K562 (cell line): ENCODE data around the gene RPS27. TPM values are rescaled to one million over a fixed set of nuclear protein-coding genes. Genes with fewer than 3 reads are reported as not detected.
A peak's percentile ranks its signal among the peaks of the same experiment; 100 is the strongest.

ENCODE experiments used
- CHAMP1 ChIP-seq: fragments of 450-650 bp; IDR thresholded peaks from 2 replicates; pipeline ENCODE4 v1.6.1; 2016; ENCODE audit warnings: mild to moderate bottlenecking
- KLF6 ChIP-seq: fragments of 250-450 bp; sonication (Bioruptor Pico); IDR thresholded peaks from 2 replicates; pipeline ENCODE4 v1.4.0; 2020; ENCODE audit warnings: mild to moderate bottlenecking, moderate library complexity, borderline replicate concordance
- NR2F6 ChIP-seq: fragments of 450-650 bp; formaldehyde crosslinking; IDR thresholded peaks from 2 replicates; pipeline ENCODE4 v1.4.0; 2020; ENCODE audit warnings: mild to moderate bottlenecking
- NR3C1 ChIP-seq: sonication (generic); formaldehyde crosslinking; IDR thresholded peaks from 2 replicates; pipeline ENCODE4 v1.8.1; 2022; ENCODE audit warnings: missing genetic modification reagents
- POU5F1 ChIP-seq: fragments of 150-350 bp; IDR thresholded peaks from 2 replicates; pipeline ENCODE4 v1.6.1; 2014; ENCODE audit warnings: borderline replicate concordance, low read length, low read depth, mild to moderate bottlenecking; ENCODE audit not compliant: partially characterized antibody
- SMAD3 ChIP-seq: fragments of 450-650 bp; formaldehyde crosslinking; conservative IDR thresholded peaks from 2 replicates; pipeline ENCODE4 v1.4.0; 2020; ENCODE audit warnings: mild to moderate bottlenecking
- YY1 ChIP-seq, 3 experiments: IDR thresholded peaks; 2 replicates each; pipeline ENCODE4 v1.6.1; 2011; ENCODE audit warnings: low read length in 2 of 3, mild to moderate bottlenecking in 2 of 3, moderate library complexity in 2 of 3, borderline replicate concordance in 1 of 3, control low read depth in 1 of 3, low read depth in 1 of 3; ENCODE audit not compliant: insufficient read depth in 3 of 3, insufficient replicate concordance in 2 of 3, control insufficient read depth in 1 of 3, insufficient read length in 1 of 3; ENCODE audit errors: extremely low read depth in 1 of 3
- ZBTB43 ChIP-seq: sonication (generic); formaldehyde crosslinking; IDR thresholded peaks from 2 replicates; pipeline ENCODE4 v1.8.0; 2023; ENCODE audit warnings: mild to moderate bottlenecking, missing genetic modification reagents
- ZKSCAN3 ChIP-seq: fragments of 250-450 bp; sonication (Bioruptor Pico); IDR thresholded peaks from 2 replicates; pipeline ENCODE4 v1.4.0; 2020
- ZNF311 ChIP-seq: fragments of 250-450 bp; sonication (Bioruptor Pico); IDR thresholded peaks from 2 replicates; pipeline ENCODE4 v1.4.0; 2020; ENCODE audit warnings: mild to moderate bottlenecking, moderate library complexity
- polyA plus RNA-seq, 8 experiments: library from polyadenylated mRNA; depleted of rRNA in 4 of 8; stranded (reverse) in 5 of 8; unstranded in 3 of 8; fragments of >200 nt; fragmentation: Nextera tagmentation in 2 of 8; fragmentation: Illumina TruSeq in 1 of 8; extraction: Ambion mirVana in 2 of 8; extraction: Trizol in 1 of 8; gene quantifications; 2 replicates each; pipeline versions ENCODE4 v1.2.1 to v1.2.3, GENCODE V29; 2011 to 2014; ENCODE audit warnings: inconsistent platforms in 1 of 8, missing spikeins in 1 of 8
- total RNA-seq, 7 experiments: library from RNA; depleted of rRNA in 6 of 7; stranded (reverse); fragments of >200 nt in 6 of 7; fragmentation: Illumina TruSeq in 2 of 7; extraction: Trizol in 2 of 7; gene quantifications; 2 replicates each; pipeline versions ENCODE4 v1.2.1 to v1.2.3, GENCODE V29; 2011 to 2021; ENCODE audit warnings: low replicate concordance in 1 of 7
- TF ChIP-seq, protein P1 (sequence below): fragments of 450-650 bp; formaldehyde crosslinking; IDR thresholded peaks from 2 replicates; pipeline ENCODE4 v1.4.0; 2020; ENCODE audit warnings: mild to moderate bottlenecking, moderate library complexity
- TF ChIP-seq, protein P2 (sequence below): fragments of 200-800 bp; sonication (Bioruptor generic); IDR thresholded peaks from 2 replicates; pipeline ENCODE4 v1.6.1; 2016; ENCODE audit warnings: missing genetic modification characterization, missing compliant biosample characterization

The RPS27 gene
- total and polyA plus RNA-seq, 9 of the 15 experiments (the other 6 are each of a cell fraction or from before 2014, with no cell fraction given), result 2,091 to 9,377 (median 6,706) TPM

DNA sequence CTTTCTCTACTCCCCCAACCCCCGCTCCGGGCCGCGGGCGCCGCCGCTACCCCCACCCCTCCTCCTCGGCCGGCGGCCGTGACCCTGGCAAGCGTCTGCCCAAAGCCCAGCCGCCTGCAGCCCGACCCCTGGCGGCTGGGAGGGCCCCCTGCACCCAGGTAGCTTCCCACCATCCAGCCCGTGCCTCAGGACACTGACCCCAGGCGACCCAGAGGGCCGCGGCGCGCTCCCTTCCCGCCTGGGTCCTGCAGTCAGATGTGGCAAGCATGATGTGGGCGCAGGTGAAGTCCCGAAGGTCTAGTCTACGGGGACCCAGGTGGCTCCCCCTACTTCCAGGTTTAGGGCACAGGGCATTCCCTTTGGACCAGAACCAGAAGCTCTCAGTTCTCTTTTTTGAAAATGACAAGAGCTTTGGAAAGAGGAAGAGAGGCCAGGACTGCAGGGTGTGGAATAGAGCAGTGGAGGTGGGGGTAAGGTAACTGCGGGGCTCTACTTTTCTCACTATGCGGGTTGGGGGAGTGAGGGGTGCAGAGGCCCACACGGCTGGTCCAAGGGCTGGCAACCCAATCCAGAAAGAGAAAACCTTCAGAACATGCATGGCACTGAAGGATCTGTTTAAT is 43.8 kb upstream of the RPS27 start, which contains the start of gene DENND4B (continued):
- no peak for TF ChIP-seq ZNF311 (CRISPR knock-in tag)
- no peak for TF ChIP-seq CHAMP1
- no peak for TF ChIP-seq SMAD3 (CRISPR knock-in tag)
- no peak for TF ChIP-seq ZBTB43 (CRISPR knock-in tag)
- TF ChIP-seq NR2F6 (CRISPR knock-in tag), result no peak
- TF ChIP-seq KLF6 (CRISPR knock-in tag), result no peak
- TF ChIP-seq ZKSCAN3 (CRISPR knock-in tag), result no peak
- TF ChIP-seq, protein P1, sequence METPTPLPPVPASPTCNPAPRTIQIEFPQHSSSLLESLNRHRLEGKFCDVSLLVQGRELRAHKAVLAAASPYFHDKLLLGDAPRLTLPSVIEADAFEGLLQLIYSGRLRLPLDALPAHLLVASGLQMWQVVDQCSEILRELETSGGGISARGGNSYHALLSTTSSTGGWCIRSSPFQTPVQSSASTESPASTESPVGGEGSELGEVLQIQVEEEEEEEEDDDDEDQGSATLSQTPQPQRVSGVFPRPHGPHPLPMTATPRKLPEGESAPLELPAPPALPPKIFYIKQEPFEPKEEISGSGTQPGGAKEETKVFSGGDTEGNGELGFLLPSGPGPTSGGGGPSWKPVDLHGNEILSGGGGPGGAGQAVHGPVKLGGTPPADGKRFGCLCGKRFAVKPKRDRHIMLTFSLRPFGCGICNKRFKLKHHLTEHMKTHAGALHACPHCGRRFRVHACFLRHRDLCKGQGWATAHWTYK (CRISPR knock-in tag), result no peak
- TF ChIP-seq NR3C1 (CRISPR knock-in tag), result no peak
- peak in 1 of 3 experiments; percentile 61 for TF ChIP-seq YY1 (IDR thresholded peaks at IDR 0.05; ENCODE audit: borderline replicate concordance in 1 of 3, control insufficient read depth in 1 of 3, extremely low read depth in 1 of 3, insufficient read depth in 3 of 3, insufficient read length in 1 of 3, insufficient replicate concordance in 2 of 3, low read depth in 1 of 3, low read length in 2 of 3)
- TF ChIP-seq POU5F1, result no peak
- TF ChIP-seq, protein P2, sequence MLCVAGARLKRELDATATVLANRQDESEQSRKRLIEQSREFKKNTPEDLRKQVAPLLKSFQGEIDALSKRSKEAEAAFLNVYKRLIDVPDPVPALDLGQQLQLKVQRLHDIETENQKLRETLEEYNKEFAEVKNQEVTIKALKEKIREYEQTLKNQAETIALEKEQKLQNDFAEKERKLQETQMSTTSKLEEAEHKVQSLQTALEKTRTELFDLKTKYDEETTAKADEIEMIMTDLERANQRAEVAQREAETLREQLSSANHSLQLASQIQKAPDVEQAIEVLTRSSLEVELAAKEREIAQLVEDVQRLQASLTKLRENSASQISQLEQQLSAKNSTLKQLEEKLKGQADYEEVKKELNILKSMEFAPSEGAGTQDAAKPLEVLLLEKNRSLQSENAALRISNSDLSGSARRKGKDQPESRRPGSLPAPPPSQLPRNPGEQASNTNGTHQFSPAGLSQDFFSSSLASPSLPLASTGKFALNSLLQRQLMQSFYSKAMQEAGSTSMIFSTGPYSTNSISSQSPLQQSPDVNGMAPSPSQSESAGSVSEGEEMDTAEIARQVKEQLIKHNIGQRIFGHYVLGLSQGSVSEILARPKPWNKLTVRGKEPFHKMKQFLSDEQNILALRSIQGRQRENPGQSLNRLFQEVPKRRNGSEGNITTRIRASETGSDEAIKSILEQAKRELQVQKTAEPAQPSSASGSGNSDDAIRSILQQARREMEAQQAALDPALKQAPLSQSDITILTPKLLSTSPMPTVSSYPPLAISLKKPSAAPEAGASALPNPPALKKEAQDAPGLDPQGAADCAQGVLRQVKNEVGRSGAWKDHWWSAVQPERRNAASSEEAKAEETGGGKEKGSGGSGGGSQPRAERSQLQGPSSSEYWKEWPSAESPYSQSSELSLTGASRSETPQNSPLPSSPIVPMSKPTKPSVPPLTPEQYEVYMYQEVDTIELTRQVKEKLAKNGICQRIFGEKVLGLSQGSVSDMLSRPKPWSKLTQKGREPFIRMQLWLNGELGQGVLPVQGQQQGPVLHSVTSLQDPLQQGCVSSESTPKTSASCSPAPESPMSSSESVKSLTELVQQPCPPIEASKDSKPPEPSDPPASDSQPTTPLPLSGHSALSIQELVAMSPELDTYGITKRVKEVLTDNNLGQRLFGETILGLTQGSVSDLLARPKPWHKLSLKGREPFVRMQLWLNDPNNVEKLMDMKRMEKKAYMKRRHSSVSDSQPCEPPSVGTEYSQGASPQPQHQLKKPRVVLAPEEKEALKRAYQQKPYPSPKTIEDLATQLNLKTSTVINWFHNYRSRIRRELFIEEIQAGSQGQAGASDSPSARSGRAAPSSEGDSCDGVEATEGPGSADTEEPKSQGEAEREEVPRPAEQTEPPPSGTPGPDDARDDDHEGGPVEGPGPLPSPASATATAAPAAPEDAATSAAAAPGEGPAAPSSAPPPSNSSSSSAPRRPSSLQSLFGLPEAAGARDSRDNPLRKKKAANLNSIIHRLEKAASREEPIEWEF (CRISPR knock-in tag), result no peak
